KMS-11 (cell line): ENCODE data around the gene OPRL1.
"Not testable (repeated sequence)": the region's sequence is repeated elsewhere in the genome, so short reads cannot be mapped to it uniquely, and the experiment has no call there.

Experiments
- H2AFZ ChIP-seq: fragments of 200-600 bp; sonication (generic); 2 replicates; pipeline ENCODE4 v1.6.1; 2016; ENCODE audit warnings: antibody characterized with exemption, mixed run types, low read depth
- H3K27ac ChIP-seq: fragments of 200-600 bp; sonication (generic); 2 replicates; pipeline ENCODE4 v1.6.1; 2016; ENCODE audit warnings: mild to moderate bottlenecking, mixed run types
- H3K27me3 ChIP-seq: fragments of 200-600 bp; sonication (generic); 2 replicates; pipeline ENCODE4 v1.6.1; 2017; ENCODE audit warnings: mild to moderate bottlenecking, low read depth, mixed run types, moderate library complexity; ENCODE audit not compliant: insufficient read depth
- H3K36me3 ChIP-seq: fragments of 200-600 bp; sonication (generic); 2 replicates; pipeline ENCODE4 v1.6.1; 2017; ENCODE audit warnings: mild to moderate bottlenecking, mixed run types; ENCODE audit not compliant: insufficient read depth
- H3K4me1 ChIP-seq: fragments of 200-600 bp; sonication (generic); 2 replicates; pipeline ENCODE4 v1.6.1; 2016; ENCODE audit warnings: mild to moderate bottlenecking, low read depth, mixed run types; ENCODE audit not compliant: poor library complexity, severe bottlenecking
- H3K4me2 ChIP-seq: fragments of 200-600 bp; sonication (generic); 2 replicates; pipeline ENCODE4 v1.7.0; 2016; ENCODE audit warnings: mild to moderate bottlenecking, mixed run types
- H3K4me3 ChIP-seq: fragments of 200-600 bp; sonication (generic); IDR thresholded peaks from 2 replicates; pipeline ENCODE4 v1.6.1; 2017; ENCODE audit warnings: low read depth, low read length, mixed read lengths; ENCODE audit not compliant: insufficient read depth
- H3K79me2 ChIP-seq: fragments of 200-600 bp; sonication (generic); 2 replicates; pipeline ENCODE4 v1.6.1; 2016; ENCODE audit warnings: low read depth, mixed run types; ENCODE audit not compliant: insufficient read depth
- H3K9ac ChIP-seq: fragments of 200-600 bp; sonication (generic); 2 replicates; pipeline ENCODE4 v1.6.1; 2016; ENCODE audit warnings: mild to moderate bottlenecking, mixed run types
- H4K20me1 ChIP-seq: fragments of 200-600 bp; sonication (generic); 2 replicates; pipeline ENCODE4 v1.6.1; 2016; ENCODE audit warnings: mild to moderate bottlenecking, mixed run types; ENCODE audit not compliant: insufficient read depth
- TF ChIP-seq, protein P1 (sequence below): fragments of 200-600 bp; sonication (generic); conservative IDR thresholded peaks from 2 replicates; pipeline ENCODE4 v1.6.1; 2017; ENCODE audit warnings: low read depth, mild to moderate bottlenecking, antibody characterized with exemption, low read length, moderate library complexity, mixed read lengths

Gene OPRL1

DNA sequence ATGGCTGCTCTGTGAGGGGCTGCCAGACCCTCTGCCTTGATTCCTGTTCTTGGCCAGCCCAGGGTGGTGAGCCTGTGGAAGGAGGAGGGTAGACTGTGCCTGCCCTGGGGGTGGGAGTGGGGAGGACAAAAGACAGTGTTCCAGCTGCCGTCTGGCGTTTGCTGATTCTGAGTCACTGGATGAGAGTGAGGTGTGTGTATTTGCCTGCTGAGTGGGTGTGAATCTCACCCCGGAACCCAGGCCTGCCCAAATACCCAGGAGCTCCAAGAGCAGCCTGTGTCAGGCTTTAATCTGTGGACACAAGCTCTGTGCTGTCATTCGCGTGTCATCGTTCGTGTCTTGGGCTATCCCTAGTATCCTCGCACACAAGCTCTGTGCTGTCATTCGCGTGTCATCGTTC is 6.9 kb downstream of the OPRL1 start:
- Histone ChIP-seq H3K4me2 (no peak overlapping the region), H3K4me3 (no peak overlapping the region), H2AFZ (no peak overlapping the region), H3K4me1 (no peaks in the 10 kb centered on the region), H3K27me3 (peaks cover 81% of the 10 kb centered on the region), H4K20me1 (no peaks in the 10 kb centered on the region), H3K79me2 (no peaks in the 10 kb centered on the region), H3K36me3 (no peaks in the 10 kb centered on the region), H3K27ac (no peak overlapping the region), H3K9ac (no peak overlapping the region)
- TF ChIP-seq, protein P1, sequence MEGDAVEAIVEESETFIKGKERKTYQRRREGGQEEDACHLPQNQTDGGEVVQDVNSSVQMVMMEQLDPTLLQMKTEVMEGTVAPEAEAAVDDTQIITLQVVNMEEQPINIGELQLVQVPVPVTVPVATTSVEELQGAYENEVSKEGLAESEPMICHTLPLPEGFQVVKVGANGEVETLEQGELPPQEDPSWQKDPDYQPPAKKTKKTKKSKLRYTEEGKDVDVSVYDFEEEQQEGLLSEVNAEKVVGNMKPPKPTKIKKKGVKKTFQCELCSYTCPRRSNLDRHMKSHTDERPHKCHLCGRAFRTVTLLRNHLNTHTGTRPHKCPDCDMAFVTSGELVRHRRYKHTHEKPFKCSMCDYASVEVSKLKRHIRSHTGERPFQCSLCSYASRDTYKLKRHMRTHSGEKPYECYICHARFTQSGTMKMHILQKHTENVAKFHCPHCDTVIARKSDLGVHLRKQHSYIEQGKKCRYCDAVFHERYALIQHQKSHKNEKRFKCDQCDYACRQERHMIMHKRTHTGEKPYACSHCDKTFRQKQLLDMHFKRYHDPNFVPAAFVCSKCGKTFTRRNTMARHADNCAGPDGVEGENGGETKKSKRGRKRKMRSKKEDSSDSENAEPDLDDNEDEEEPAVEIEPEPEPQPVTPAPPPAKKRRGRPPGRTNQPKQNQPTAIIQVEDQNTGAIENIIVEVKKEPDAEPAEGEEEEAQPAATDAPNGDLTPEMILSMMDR = no peak

DNA sequence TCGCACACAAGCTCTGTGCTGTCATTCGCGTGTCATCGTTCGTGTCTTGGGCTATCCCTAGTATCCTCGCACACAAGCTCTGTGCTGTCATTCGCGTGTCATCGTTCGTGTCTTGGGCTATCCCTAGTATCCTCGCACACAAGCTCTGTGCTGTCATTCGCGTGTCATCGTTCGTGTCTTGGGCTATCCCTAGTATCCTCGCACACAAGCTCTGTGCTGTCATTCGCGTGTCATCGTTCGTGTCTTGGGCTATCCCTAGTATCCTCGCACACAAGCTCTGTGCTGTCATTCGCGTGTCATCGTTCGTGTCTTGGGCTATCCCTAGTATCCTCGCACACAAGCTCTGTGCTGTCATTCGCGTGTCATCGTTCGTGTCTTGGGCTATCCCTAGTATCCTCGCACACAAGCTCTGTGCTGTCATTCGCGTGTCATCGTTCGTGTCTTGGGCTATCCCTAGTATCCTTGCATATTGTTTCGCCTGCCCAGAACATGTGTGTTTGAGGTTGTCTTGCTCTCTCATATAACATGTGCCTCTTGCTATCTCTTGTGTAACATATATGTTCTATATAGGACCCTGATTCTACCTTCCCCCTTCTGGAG is 7.4 kb downstream of the OPRL1 start:
- H3K4me2 ChIP-seq, H4K20me1 ChIP-seq, H3K4me1 ChIP-seq, H3K27ac ChIP-seq, H3K79me2 ChIP-seq, H3K36me3 ChIP-seq, H3K4me3 ChIP-seq, H3K9ac ChIP-seq, H2AFZ ChIP-seq: not testable (repeated sequence)
- peaks cover 81% of the 10 kb centered on the region for H3K27me3 ChIP-seq

DNA sequence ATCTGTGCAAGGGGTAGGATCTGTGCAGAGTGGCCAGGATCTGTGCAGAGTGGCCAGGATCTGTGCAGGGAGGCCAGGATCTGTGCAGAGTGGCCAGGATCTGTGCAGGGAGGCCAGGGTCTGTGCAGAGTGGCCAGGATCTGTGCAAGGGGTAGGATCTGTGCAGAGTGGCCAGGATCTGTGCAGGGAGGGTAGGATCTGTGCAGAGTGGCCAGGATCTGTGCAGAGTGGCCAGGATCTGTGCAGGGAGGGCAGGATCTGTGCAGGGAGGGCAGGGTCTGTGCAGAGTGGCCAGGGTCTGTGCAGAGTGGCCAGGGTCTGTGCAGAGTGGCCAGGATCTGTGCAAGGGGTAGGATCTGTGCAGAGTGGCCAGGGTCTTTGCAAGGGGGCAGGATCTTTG is 8.7 kb downstream of the OPRL1 start:
- H2AFZ ChIP-seq, H3K36me3 ChIP-seq, H3K4me3 ChIP-seq, H3K79me2 ChIP-seq, H3K9ac ChIP-seq, H3K4me2 ChIP-seq, H4K20me1 ChIP-seq, H3K4me1 ChIP-seq, H3K27ac ChIP-seq: not testable (repeated sequence)
- peaks cover 73% of the 10 kb centered on the region for H3K27me3 ChIP-seq

DNA sequence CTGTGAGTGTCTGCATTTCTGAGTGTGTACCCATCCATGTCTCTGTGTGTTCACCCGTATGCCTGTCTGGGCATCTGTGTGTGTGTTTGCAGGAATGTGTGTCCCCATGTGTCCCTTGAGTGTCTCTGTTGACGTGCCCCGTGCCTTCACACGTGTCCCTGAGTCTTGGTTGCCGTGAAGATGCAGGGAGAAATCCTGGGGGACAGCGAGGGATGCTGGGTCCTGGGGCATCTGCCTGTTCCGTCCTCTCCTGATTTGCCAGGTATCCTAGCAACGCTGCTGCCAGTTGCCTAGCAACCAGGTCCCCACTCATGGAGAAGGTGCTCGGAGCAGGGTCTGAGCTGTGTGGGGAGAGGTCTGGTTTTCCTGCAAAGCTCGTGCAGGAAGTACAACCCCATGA is 10.3 kb downstream of the OPRL1 start:
- TF ChIP-seq, protein P1 = no peak
- H3K4me3 ChIP-seq = no peak overlapping the region

DNA sequence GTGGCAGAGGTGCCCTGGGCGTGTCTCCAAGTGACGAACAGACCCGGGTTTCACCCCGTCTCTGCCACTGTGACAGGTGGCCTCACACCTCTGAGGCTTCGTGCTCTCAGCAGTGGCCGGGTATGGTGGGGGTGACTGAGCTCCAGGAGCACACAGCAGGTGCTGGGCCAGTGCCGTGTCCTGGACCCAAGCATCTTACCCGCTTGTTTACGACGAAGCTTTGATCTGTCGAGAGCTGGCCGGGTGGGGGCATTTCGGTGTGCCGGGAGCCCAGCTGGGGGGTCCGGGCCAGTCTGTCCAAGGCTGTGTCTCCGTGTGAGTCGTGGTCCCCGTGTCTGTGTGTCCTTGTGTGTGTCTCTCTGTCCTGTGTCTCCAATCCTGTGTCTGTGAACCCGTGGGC is 11.5 kb downstream of the OPRL1 start:
- Histone ChIP-seq H3K79me2 (no peaks in the 10 kb centered on the region), H3K27ac (no peak overlapping the region), H3K4me2 (no peak overlapping the region), H3K36me3 (no peaks in the 10 kb centered on the region), H3K4me3 (no peak overlapping the region), H3K9ac (no peak overlapping the region), H4K20me1 (no peaks in the 10 kb centered on the region), H3K27me3 (peaks cover 55% of the 10 kb centered on the region), H2AFZ (no peak overlapping the region), H3K4me1 (no peaks in the 10 kb centered on the region)
- TF ChIP-seq, protein P1 = no peak

More for the DNA sequence above, 10.3 kb downstream of the OPRL1 start:
- no peak overlapping the region for H2AFZ ChIP-seq
- H3K36me3 ChIP-seq = no peaks in the 10 kb centered on the region
- no peaks in the 10 kb centered on the region for H3K79me2 ChIP-seq
- H3K27me3 ChIP-seq = peaks cover 59% of the 10 kb centered on the region
- H3K4me2 ChIP-seq = no peak overlapping the region
- H4K20me1 ChIP-seq = no peaks in the 10 kb centered on the region
- H3K27ac ChIP-seq = no peak overlapping the region
- H3K4me1 ChIP-seq = no peaks in the 10 kb centered on the region
- no peak overlapping the region for H3K9ac ChIP-seq
